K562 (cell line): ENCODE results near the gene VDAC2. TPM values are rescaled to one million over a fixed set of nuclear protein-coding genes. Genes with fewer than 3 reads are reported as not detected.
"Not testable (repeated sequence)": the region's sequence is repeated elsewhere in the genome, so short reads cannot be mapped to it uniquely, and the experiment has no call there.

Experiments
- ATAC-seq: fragments of 200-7000 bp; cut with Tn5 transposase; 3 replicates; pipeline ENCODE4 v1.9.1; 2020; ENCODE audit warnings: moderate library complexity
- BruUV-seq: library from RNA; stranded (reverse); fragments of 400-500 nt; replicated peaks from 2 replicates; lab custom pipeline; 2021; lab: Mats Ljungman, UMichigan
- CTCF ChIA-PET: fragments of 300-600 bp; formaldehyde crosslinking; extraction: SDS; loops from one replicate; lab custom pipeline; 2021; ENCODE audit warnings: low intra/inter-chr PET ratio; lab: Yijun Ruan, JAX
- POLR2A ChIA-PET: fragments of 300-600, 350-650 bp; sonication (Branson Sonifier 250); formaldehyde crosslinking; extraction: SDS; loops from one replicate; lab custom pipeline; 2021; ENCODE audit warnings: antibody characterized with exemption, inconsistent platforms; lab: Yijun Ruan, JAX
- DNase-seq, 4 experiments: peaks; one replicate each; pipeline versions ENCODE4 v3.0.0 to v3.0.0-alpha.2; 2011 to 2018; ENCODE audit warnings: low spot score in 3 of 4, mixed read lengths in 3 of 4; ENCODE audit errors: extremely low read depth in 1 of 4
- FAIRE-seq: peaks from 2 replicates; lab custom pipeline; 2011; peaks lifted over from hg19 to GRCh38; lab: Jason Lieb, UNC
- H2AFZ ChIP-seq: 2 replicates; pipeline ENCODE4 v1.6.0; 2011; ENCODE audit warnings: low read depth, low read length, control low read depth, inconsistent platforms
- H3K27ac ChIP-seq: fragments of 200-600 bp; 3 replicates; pipeline ENCODE4 v1.8.0; 2011; ENCODE audit warnings: low read depth, mild to moderate bottlenecking, control low read depth, inconsistent platforms, low read length, moderate library complexity, mixed read lengths; ENCODE audit errors: extremely low read depth
- H3K27me3 ChIP-seq, 2 experiments: fragments of 300-600 bp in 1 of 2; 2 replicates in 1 of 2; 3 replicates in 1 of 2; pipeline versions ENCODE4 v1.6.0 to v1.8.0; 2011; ENCODE audit warnings: inconsistent platforms in 2 of 2, low read length in 2 of 2, mild to moderate bottlenecking in 1 of 2, mixed read lengths in 1 of 2, moderate library complexity in 1 of 2; ENCODE audit not compliant: control insufficient read depth in 2 of 2, insufficient read depth in 2 of 2
- H3K36me3 ChIP-seq: fragments of 300-600 bp; 3 replicates; pipeline ENCODE4 v1.8.0; 2011; ENCODE audit warnings: mild to moderate bottlenecking, low read length, inconsistent platforms; ENCODE audit not compliant: control insufficient read depth, insufficient read depth
- H3K4me1 ChIP-seq, 2 experiments: fragments of 200-600 bp in 1 of 2; replicated peaks in 1 of 2; 2 replicates in 1 of 2; 3 replicates in 1 of 2; pipeline versions ENCODE4 v1.5.1 to v1.8.0; 2011; ENCODE audit warnings: inconsistent platforms in 2 of 2, low read length in 2 of 2, mild to moderate bottlenecking in 1 of 2, mixed read lengths in 1 of 2, moderate library complexity in 1 of 2; ENCODE audit not compliant: control insufficient read depth in 2 of 2, insufficient read depth in 2 of 2
- H3K4me2 ChIP-seq: 2 replicates; pipeline ENCODE4 v1.6.1; 2011; ENCODE audit warnings: low read length, control low read depth, inconsistent platforms, mixed read lengths; ENCODE audit not compliant: insufficient read depth
- H3K4me3 ChIP-seq: fragments of 200-600 bp; sonication (generic), shearing (Covaris generic); 2 replicates; pipeline ENCODE4 v1.5.1; 2016; ENCODE audit warnings: control low read depth, inconsistent platforms
- H3K79me2 ChIP-seq: fragments of 200-600 bp; 3 replicates; pipeline ENCODE4 v1.8.0; 2011; ENCODE audit warnings: low read length, inconsistent platforms; ENCODE audit not compliant: control insufficient read depth, insufficient read depth
- H3K9ac ChIP-seq, 2 experiments: 2 replicates each; pipeline versions ENCODE4 v1.6.0 to v1.6.1; 2011; ENCODE audit warnings: low read depth in 2 of 2, low read length in 2 of 2, control low read depth in 1 of 2, inconsistent platforms in 1 of 2, mild to moderate bottlenecking in 1 of 2, mixed read lengths in 1 of 2; ENCODE audit not compliant: insufficient read depth in 1 of 2
- H3K9me1 ChIP-seq: one replicate; pipeline ENCODE4 v1.6.0; 2011; ENCODE audit warnings: inconsistent platforms, mild to moderate bottlenecking, low read length, moderate library complexity; ENCODE audit not compliant: control insufficient read depth, insufficient read depth
- H3K9me3 ChIP-seq: replicated peaks from 2 replicates; pipeline ENCODE4 v1.5.1; 2011; ENCODE audit warnings: low read depth, low read length, inconsistent platforms; ENCODE audit not compliant: control insufficient read depth, insufficient read depth
- H4K20me1 ChIP-seq: replicated peaks from 2 replicates; pipeline ENCODE4 v1.6.1; 2011; ENCODE audit warnings: low read length, inconsistent platforms, mixed read lengths; ENCODE audit not compliant: control insufficient read depth, insufficient read depth
- POLR2AphosphoS5 ChIP-seq: IDR thresholded peaks from 2 replicates; pipeline ENCODE4 v1.6.1; 2011; ENCODE audit warnings: mild to moderate bottlenecking, low read depth, low read length, moderate library complexity; ENCODE audit not compliant: control insufficient read depth, insufficient read depth
- ZNF121 ChIP-seq: sonication (generic); formaldehyde crosslinking; conservative IDR thresholded peaks from 2 replicates; pipeline ENCODE4 v1.8.0; 2022; ENCODE audit warnings: missing genetic modification reagents
- WGBS: fragments of 100-300 bp; shearing (Covaris generic); methylation state at CpG from one replicate; pipeline ENCODE4 v1.1.6; 2016; ENCODE audit warnings: low coverage, mixed read lengths; ENCODE audit not compliant: insufficient coverage; ENCODE audit errors: missing lambda C conversion rate; 5-methylcytosine and 5-hydroxymethylcytosine counted together
- in situ Hi-C: fragments of 300-500 bp; cut with MboI; formaldehyde crosslinking; loops from 4 replicates; pipeline ENCODE4 v1.15.0; 2018; ENCODE audit warnings: inconsistent platforms, mixed read lengths
- intact Hi-C: fragments of 100-400 bp; cut with micrococcal nuclease; formaldehyde crosslinking; loops from 2 replicates; pipeline ENCODE4 v1.14.2; 2022
- polyA plus RNA-seq, 8 experiments: library from polyadenylated mRNA; depleted of rRNA in 4 of 8; stranded (reverse) in 5 of 8; unstranded in 3 of 8; fragments of >200 nt; fragmentation: Nextera tagmentation in 2 of 8; fragmentation: Illumina TruSeq in 1 of 8; extraction: Ambion mirVana in 2 of 8; extraction: Trizol in 1 of 8; gene quantifications; 2 replicates each; pipeline versions ENCODE4 v1.2.1 to v1.2.3, GENCODE V29; 2011 to 2014; ENCODE audit warnings: inconsistent platforms in 1 of 8, missing spikeins in 1 of 8
- total RNA-seq, 7 experiments: library from RNA; depleted of rRNA in 6 of 7; stranded (reverse); fragments of >200 nt in 6 of 7; fragmentation: Illumina TruSeq in 2 of 7; extraction: Trizol in 2 of 7; gene quantifications; 2 replicates each; pipeline versions ENCODE4 v1.2.1 to v1.2.3, GENCODE V29; 2011 to 2021; ENCODE audit warnings: low replicate concordance in 1 of 7
- TF ChIP-seq, protein P1 (sequence below), 2 experiments: fragments of 150-350 bp in 1 of 2; IDR thresholded peaks; 2 replicates each; pipeline ENCODE4 v1.6.1; 2012 to 2016; ENCODE audit warnings: low read depth in 2 of 2, low read length in 2 of 2, mild to moderate bottlenecking in 1 of 2, moderate library complexity in 1 of 2

The VDAC2 gene
- total and polyA plus RNA-seq, 9 of the 15 experiments (the other 6 are each of a cell fraction or from before 2014, with no cell fraction given), result 139 to 450 (median 250) TPM

GRCh38 chr10:75221492-75221891 is 10.9 kb downstream of the VDAC2 start:
- H3K27ac ChIP-seq, H3K27me3 ChIP-seq, CTCF ChIA-PET, H3K4me3 ChIP-seq, FAIRE-seq, H3K4me1 ChIP-seq, H2AFZ ChIP-seq, H3K4me2 ChIP-seq, BruUV-seq, H3K9me1 ChIP-seq, DNase-seq, intact Hi-C loops, in situ Hi-C loops, ATAC-seq, H3K9me3 ChIP-seq, H3K9ac ChIP-seq: not testable (repeated sequence)
- 95% methylated on average over 8 of the region's 8 CpGs for WGBS
- TF ChIP-seq ZNF121 (CRISPR knock-in tag), result peak; percentile 40
- H4K20me1 ChIP-seq, result peaks cover 34% of the 10 kb centered on the region
- H3K36me3 ChIP-seq, result peaks cover 97% of the 10 kb centered on the region
- POLR2A ChIA-PET, result interaction anchor here (1.0 to 6.1 kb wide), 5 partner anchors 9 to 24 kb away, joined by 3 to 41 read pairs (median 4); partner anchors contain the start of gene VDAC2
- peaks cover 90% of the 10 kb centered on the region for H3K79me2 ChIP-seq

- POLR2A ChIA-PET, result interaction anchor here (1.2 to 6.1 kb wide), 6 partner anchors 8 to 34 kb away, joined by 3 to 41 read pairs (median 4); partner anchors contain the start of gene VDAC2
- no peak for ATAC-seq
- Histone ChIP-seq H3K4me3 (no peak overlapping the region), H2AFZ (no peak overlapping the region), H3K27me3 (no peaks in the 10 kb centered on the region), H3K4me2 (no peak overlapping the region), H3K4me1 (no peaks in the 10 kb centered on the region), H3K9me1 (no peaks in the 10 kb centered on the region), H3K9me3 (no peaks in the 10 kb centered on the region), H3K36me3 (peaks cover 93% of the 10 kb centered on the region), H4K20me1 (peaks cover 35% of the 10 kb centered on the region), H3K9ac (no peak overlapping the region), H3K27ac (no peak overlapping the region), H3K79me2 (peaks cover 86% of the 10 kb centered on the region)
- CTCF ChIA-PET, result no interaction called here
- intact Hi-C loops (no loop called here), in situ Hi-C loops (no loop called here)
- peak; percentile 22; the same call in 1 of the 2 replicates for TF ChIP-seq POLR2AphosphoS5
- TF ChIP-seq, protein P1, sequence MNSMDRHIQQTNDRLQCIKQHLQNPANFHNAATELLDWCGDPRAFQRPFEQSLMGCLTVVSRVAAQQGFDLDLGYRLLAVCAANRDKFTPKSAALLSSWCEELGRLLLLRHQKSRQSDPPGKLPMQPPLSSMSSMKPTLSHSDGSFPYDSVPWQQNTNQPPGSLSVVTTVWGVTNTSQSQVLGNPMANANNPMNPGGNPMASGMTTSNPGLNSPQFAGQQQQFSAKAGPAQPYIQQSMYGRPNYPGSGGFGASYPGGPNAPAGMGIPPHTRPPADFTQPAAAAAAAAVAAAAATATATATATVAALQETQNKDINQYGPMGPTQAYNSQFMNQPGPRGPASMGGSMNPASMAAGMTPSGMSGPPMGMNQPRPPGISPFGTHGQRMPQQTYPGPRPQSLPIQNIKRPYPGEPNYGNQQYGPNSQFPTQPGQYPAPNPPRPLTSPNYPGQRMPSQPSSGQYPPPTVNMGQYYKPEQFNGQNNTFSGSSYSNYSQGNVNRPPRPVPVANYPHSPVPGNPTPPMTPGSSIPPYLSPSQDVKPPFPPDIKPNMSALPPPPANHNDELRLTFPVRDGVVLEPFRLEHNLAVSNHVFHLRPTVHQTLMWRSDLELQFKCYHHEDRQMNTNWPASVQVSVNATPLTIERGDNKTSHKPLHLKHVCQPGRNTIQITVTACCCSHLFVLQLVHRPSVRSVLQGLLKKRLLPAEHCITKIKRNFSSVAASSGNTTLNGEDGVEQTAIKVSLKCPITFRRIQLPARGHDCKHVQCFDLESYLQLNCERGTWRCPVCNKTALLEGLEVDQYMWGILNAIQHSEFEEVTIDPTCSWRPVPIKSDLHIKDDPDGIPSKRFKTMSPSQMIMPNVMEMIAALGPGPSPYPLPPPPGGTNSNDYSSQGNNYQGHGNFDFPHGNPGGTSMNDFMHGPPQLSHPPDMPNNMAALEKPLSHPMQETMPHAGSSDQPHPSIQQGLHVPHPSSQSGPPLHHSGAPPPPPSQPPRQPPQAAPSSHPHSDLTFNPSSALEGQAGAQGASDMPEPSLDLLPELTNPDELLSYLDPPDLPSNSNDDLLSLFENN (IDR thresholded peaks at IDR 0.05; ENCODE audit: low read depth in 2 of 2, low read length in 2 of 2), result no peak
- BruUV-seq, result no TSS peak
- WGBS, result 93% methylated on average over 2 of the region's 2 CpGs
- no peak for DNase-seq
- no peak for FAIRE-seq
Observed at GRCh38 chr10:75223507-75223906, 12.9 kb downstream of the VDAC2 start.
